TTC549 (cell line): ENCODE data around the gene WBP2.

ENCODE experiments used
- FAIRE-seq: peaks from 2 replicates; lab custom pipeline; 2012; peaks lifted over from hg19 to GRCh38; lab: Jason Lieb, UNC

The WBP2 gene

GRCh38 chr17:75827308-75828075, 27.6 kb downstream of the WBP2 start:
- no peak for FAIRE-seq

GRCh38 chr17:75826561-75827307, 28.4 kb downstream of the WBP2 start:
- FAIRE-seq, result no peak

GRCh38 chr17:75825748-75826370, 29.3 kb downstream of the WBP2 start:
- FAIRE-seq, result no peak

- FAIRE-seq, result no peak
Observed at GRCh38 chr17:75825149-75825552, 30.0 kb downstream of the WBP2 start.

- FAIRE-seq, result no peak
Observed at GRCh38 chr17:75824666-75825065, 30.5 kb downstream of the WBP2 start.

GRCh38 chr17:75824050-75824552, 31.0 kb downstream of the WBP2 start:
- no peak for FAIRE-seq

- no peak for FAIRE-seq
Observed at GRCh38 chr17:75823257-75824041, 31.7 kb downstream of the WBP2 start.

GRCh38 chr17:75822800-75823166, 32.4 kb downstream of the WBP2 start:
- FAIRE-seq, result no peak

GRCh38 chr17:75822119-75822799, 32.9 kb downstream of the WBP2 start:
- no peak for FAIRE-seq

- no peak for FAIRE-seq
Observed at GRCh38 chr17:75821552-75821951, 33.6 kb downstream of the WBP2 start.

- no peak for FAIRE-seq
Observed at GRCh38 chr17:75820094-75821080, 34.7 kb downstream of the WBP2 start.

- no peak for FAIRE-seq
Observed at GRCh38 chr17:75819678-75820077, 35.5 kb downstream of the WBP2 start.

- FAIRE-seq, result no peak
Observed at GRCh38 chr17:75819116-75819515, 36.0 kb downstream of the WBP2 start.

GRCh38 chr17:75818326-75818885, 36.7 kb downstream of the WBP2 start:
- no peak for FAIRE-seq

GRCh38 chr17:75817571-75817970, 37.6 kb downstream of the WBP2 start:
- FAIRE-seq, result no peak

GRCh38 chr17:75816693-75817092, 38.4 kb downstream of the WBP2 start:
- no peak for FAIRE-seq

- FAIRE-seq, result no peak
Observed at GRCh38 chr17:75815399-75815798, 39.7 kb downstream of the WBP2 start.

GRCh38 chr17:75814900-75815373, 40.2 kb downstream of the WBP2 start:
- FAIRE-seq, result no peak

GRCh38 chr17:75814021-75814395, 41.1 kb downstream of the WBP2 start:
- FAIRE-seq, result no peak
